Bronchial epithelial cell (primary cell): ENCODE results near the gene TRPM3. TPM values are rescaled to one million over a fixed set of nuclear protein-coding genes. Genes with fewer than 3 reads are reported as not detected.

Source experiments
- DNase-seq: peaks from one replicate; pipeline ENCODE4 v3.0.0-alpha.2; 2010; ENCODE audit warnings: low read depth
- FAIRE-seq: peaks from 2 replicates; lab custom pipeline; 2011; peaks lifted over from hg19 to GRCh38; lab: Jason Lieb, UNC
- H3K27me3 ChIP-seq: 2 replicates; pipeline ENCODE4 v1.5.1; 2011; ENCODE audit warnings: low read length; ENCODE audit not compliant: control insufficient read depth, insufficient read depth
- H3K36me3 ChIP-seq: 2 replicates; pipeline ENCODE4 v1.5.1; 2011; ENCODE audit warnings: low read length; ENCODE audit not compliant: control insufficient read depth, insufficient read depth
- H3K4me3 ChIP-seq: 2 replicates; pipeline ENCODE4 v1.5.1; 2011; ENCODE audit warnings: mild to moderate bottlenecking, low read depth, low read length, control low read depth
- CTCF ChIP-seq: IDR thresholded peaks from 2 replicates; pipeline ENCODE4 v1.5.1; 2011; ENCODE audit warnings: mild to moderate bottlenecking, moderate library complexity, low read length, control low read depth, inconsistent platforms; ENCODE audit not compliant: insufficient read depth, severe bottlenecking
- total RNA-seq: library from RNA; depleted of rRNA; stranded (reverse); fragments of >200 nt; gene quantifications from 2 replicates; pipeline ENCODE4 v1.2.1, GENCODE V29; 2014

TRPM3 gene
- total RNA-seq, 1 donor from 2014 or later: not detected

DNA sequence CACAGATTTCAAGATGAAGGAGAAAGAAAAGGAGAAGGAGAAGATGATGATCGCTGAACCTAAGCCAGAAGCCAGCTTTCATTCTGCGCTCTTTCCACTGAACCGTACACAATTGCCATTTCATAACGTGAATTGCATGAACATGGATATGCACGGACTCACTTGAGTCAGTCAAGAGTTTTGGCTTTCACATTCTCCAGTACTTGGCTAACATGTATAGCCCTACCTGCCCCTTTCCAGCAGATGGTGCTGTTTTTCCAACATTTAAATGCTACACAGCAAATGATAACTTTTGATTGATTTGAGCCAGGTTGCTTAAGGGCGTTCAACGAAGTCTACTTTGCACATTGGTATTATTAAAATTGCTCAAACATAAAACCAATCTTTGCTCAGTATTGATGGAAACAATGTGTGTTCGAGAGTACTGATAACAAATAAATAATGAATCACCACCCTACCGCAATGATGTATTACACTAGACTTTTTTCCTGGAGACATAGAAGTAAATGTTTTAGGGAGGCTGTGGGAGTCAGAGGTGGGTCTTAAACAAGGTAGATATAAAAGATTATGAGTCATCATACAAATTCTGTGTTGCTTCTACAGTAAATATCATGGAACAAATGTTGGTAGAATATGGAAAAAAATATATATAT lies 196.4 kb downstream of the TRPM3 start:
- Histone ChIP-seq H3K27me3 (no peaks in the 10 kb centered on the region), H3K4me3 (no peak overlapping the region), H3K36me3 (no peaks in the 10 kb centered on the region)
- peak; percentile 76 for TF ChIP-seq CTCF
- peak; percentile 75 for DNase-seq
- FAIRE-seq: no peak

DNA sequence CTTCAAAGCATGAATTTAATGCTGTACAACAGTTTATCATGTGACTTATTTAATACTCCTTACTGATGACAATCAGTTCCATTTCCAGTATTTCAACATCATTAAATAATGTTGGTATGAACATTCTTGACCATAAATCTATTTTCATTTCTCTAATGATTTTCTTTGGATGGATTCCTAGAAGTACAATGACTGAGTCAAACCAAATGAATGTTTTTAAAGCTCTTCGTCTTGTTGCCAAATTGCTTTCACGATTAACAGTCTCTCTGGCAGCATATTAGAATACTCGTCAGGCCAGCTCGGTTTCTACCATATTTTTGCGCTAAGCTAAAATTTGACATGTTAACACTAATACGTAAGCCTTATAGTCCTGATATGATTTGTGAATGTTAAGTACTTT lies 197.0 kb downstream of the TRPM3 start:
- DNase-seq: no peak
- no peak for TF ChIP-seq CTCF

GRCh38 chr9:70923961-70924360 lies 197.5 kb downstream of the TRPM3 start:
- no peak for DNase-seq
- no peaks in the 10 kb centered on the region for H3K27me3 ChIP-seq
- H3K4me3 ChIP-seq: no peak overlapping the region
- no peak for TF ChIP-seq CTCF
- H3K36me3 ChIP-seq: no peaks in the 10 kb centered on the region
- FAIRE-seq: no peak

More for the DNA sequence above, 197.0 kb downstream of the TRPM3 start:
- no peaks in the 10 kb centered on the region for H3K36me3 ChIP-seq
- no peaks in the 10 kb centered on the region for H3K27me3 ChIP-seq
- FAIRE-seq: no peak
- H3K4me3 ChIP-seq: no peak overlapping the region

DNA sequence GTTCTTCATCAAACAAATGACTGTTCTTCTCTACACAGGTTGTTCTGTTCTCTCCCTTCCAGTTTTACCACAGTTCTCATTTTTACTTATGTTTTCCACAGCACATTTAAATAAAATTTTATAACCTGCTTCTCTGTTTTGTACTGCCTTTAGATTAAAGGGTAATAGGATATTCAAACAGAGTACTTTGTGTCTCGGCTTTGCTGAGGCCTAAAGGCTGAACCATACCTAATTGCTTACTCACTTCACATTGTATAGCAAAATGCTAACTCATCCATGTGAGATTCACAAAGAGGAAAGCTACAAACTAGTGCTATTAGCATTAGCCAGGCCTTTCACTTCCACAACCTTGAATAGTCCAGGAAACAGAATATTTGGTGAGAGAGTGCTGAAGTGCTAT lies 200.3 kb downstream of the TRPM3 start:
- Histone ChIP-seq H3K36me3 (no peaks in the 10 kb centered on the region), H3K4me3 (no peak overlapping the region), H3K27me3 (no peaks in the 10 kb centered on the region)
- no peak for TF ChIP-seq CTCF
- peak; percentile 60 for DNase-seq
- FAIRE-seq: no peak

DNA sequence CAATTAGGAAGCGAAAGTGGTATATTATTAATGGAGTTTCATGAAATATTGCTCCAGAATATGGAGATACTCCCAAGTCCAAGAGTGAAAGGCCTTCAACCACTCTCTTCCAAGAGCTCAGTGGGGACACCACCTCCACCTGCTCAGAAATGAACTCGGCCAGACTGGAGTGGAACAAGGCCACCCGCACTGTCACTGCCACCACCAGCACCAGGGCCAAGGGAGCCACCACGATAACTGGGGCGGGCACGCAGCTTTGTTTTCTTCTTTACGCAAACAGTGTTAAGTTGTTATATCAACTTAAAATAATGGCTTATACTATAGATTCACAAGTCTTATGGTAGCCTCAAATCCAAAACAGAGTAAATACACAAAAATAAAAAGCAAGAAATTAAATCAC lies 204.1 kb downstream of the TRPM3 start:
- no peak for TF ChIP-seq CTCF
- no peaks in the 10 kb centered on the region for H3K36me3 ChIP-seq
- H3K27me3 ChIP-seq: no peaks in the 10 kb centered on the region
- FAIRE-seq (no peak), DNase-seq (no peak)
- H3K4me3 ChIP-seq: no peak overlapping the region

DNA sequence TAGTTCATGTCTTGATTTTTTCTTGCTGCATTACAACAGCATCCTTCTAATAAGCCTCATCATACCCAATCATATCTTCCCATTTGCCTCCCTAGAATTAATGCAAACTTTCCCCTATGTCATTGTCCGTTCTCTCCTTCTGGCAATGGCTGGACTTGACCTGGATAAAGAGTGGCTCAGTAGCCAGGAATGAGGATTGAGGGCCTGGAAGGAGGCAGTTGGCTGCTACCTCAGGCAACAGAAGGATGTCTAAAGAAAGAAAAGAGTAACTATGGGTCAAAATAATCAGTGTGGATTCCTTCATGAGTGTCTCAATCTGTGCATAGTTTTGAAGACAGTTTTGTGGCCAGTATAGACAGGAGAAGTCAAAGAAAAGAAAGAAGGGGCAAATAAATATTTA lies 209.6 kb downstream of the TRPM3 start:
- Histone ChIP-seq H3K27me3 (no peaks in the 10 kb centered on the region), H3K4me3 (no peak overlapping the region), H3K36me3 (no peaks in the 10 kb centered on the region)
- DNase-seq: no peak
- peak; percentile 36 for FAIRE-seq
- no peak for TF ChIP-seq CTCF
